GM21528 (cell line): ENCODE data around the gene IMMP2L.
A peak's percentile ranks its signal among the peaks of the same experiment; 100 is the strongest.
"Not testable (repeated sequence)": the region's sequence is repeated elsewhere in the genome, so short reads cannot be mapped to it uniquely, and the experiment has no call there.

ENCODE experiments used
- ATAC-seq: cut with Tn5 transposase; IDR thresholded peaks from one replicate; pipeline ENCODE4 v1.9.1; 2021; ENCODE audit warnings: mild to moderate bottlenecking, moderate library complexity; ENCODE audit not compliant: unreplicated experiment, low FRiP score

Gene IMMP2L

DNA sequence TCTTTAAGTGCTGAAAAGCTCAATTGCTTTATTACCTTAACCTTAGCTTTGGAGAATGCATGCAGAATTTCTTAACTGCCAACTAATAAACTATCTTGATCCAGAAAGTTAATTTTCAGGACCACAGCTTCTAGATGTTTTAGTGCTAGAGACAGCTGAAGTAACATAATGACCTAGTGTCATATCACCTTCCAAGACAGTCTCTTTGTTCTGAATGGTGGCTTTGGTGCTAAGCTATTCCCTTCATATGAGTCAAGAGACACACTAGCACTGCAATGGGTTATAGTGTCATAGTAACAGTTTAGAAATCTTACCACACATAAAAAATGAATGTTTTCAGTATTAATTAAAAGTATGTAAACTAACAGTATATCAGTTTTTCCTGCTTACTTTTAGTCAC, 586.8 kb downstream of the IMMP2L start:
- no peak for ATAC-seq

DNA sequence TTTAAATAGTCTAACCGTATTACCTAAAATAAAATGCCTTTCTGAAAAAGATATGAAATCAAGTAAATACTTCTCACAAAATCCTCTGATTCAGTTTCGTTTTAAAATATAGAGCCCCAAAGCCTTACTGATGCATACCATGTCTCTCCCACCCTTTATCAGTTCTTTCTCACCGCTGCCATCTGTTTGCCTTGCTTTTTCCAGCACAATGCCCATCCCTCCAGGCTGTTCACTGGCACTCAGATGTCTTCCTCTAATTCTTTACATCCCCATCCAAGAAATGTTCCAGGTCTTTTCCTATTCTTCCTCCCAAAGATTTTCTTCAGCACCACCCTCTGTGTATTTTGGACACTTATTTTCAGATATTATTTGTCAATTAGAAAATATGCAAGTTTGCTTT, 587.9 kb downstream of the IMMP2L start:
- no peak for ATAC-seq

DNA sequence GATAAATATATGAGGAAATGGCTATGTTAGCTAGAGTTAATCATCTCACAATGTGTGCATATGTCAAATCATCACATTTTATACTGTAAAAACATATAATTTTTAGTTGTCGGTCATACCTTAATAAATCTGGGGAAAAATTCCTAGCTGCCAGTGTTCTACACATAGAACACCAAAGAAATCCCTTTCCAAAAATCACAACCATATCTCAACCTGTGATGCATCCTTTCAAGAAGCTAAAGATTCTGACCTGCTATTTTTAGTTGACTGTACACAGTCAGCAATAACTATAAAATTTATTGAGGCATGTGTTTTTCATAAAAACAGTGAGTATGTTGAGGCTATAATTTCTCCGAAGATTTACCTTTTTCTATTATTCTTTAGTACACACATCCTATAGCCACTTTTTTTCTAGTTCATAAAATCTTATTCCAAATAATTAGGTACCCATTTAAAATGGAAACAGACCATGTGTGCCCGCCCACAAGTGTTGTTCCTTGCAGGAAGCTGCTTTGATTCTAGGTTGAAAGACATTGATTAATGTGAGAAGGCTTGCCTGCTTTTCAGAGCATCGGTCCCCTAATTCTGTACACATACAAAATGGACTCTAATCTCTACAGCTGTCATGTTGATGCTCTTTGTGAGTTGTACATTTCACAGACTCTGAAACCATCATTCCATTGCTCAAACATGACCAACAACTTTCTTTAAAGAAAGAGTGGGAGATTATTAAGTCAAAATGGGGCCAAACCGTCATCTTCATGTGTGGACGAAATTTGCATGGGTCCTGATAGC, 588.9 kb downstream of the IMMP2L start:
- ATAC-seq, result no peak

DNA sequence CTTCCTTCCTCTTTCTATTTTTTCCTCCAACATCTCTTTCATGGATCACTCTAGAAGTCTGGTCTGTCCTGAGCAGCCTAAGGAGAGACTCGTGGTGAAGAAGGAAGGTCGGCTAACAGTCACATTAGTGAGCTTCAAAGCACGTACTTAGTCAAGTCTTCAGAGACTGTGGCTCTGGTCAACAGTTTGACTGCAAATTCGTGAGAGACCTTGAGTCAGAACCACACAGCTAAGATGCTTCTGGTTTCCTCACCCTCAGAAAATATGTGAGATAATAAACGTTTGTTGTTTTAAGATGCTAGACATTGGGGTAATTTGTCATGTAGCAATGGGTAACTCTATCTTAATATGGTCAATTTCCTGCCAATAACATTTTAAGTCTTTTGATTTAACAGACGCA, 597.5 kb downstream of the IMMP2L start:
- ATAC-seq, result no peak

DNA sequence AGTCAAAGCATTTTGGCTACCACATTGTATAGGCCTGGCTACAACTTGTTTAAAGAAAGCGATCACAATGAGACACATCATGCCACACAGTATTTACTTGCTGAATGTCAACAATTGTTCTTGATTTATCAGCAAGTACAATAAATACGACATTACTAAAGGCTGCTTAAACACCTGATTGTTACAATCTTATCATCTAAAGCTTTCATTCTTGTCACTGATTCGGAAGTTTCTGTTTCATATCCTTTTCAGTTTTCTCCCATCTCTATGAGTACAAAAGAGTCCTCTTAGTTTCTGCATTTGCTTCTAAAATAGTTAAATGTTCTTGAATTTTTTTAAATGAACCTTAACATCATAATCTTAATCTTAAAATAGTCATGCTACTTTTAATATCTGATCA, 599.5 kb downstream of the IMMP2L start:
- no peak for ATAC-seq

DNA sequence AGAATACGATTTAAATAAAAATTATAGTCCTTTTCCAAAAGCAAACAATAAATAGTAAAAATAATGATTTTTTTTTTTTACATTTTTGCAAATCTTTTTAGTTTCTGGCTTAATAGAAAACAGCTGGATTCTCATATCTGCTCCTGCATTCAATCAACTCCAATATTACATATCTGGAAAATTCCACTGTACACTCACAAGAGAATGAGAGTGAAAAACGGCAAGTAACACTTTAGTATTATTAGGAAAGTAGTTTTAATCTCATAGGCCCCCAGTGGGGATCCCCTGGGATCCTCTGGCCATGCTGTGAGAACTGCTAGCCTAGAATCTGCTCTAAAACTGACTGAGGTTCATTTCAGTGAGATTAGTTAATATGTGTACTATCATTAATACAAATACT, 599.9 kb downstream of the IMMP2L start:
- ATAC-seq, result no peak

DNA sequence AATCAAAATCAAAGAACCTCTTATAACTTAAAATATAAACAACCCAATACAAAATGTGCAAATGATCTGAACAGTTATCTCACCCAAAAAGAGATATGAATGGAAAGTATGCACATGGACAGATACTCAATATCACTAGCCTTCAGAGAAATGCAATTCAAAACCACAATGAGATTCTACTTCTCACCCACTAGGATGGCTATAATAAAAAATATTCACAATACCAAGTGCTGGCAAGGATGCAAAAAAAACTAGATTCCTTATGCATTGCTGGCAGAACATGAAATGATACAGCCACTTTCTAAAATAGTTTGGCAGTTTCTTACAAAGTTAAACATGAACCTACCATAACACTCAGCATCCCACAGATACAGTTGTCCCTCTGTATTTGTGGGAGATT, 601.5 kb downstream of the IMMP2L start:
- no peak for ATAC-seq

DNA sequence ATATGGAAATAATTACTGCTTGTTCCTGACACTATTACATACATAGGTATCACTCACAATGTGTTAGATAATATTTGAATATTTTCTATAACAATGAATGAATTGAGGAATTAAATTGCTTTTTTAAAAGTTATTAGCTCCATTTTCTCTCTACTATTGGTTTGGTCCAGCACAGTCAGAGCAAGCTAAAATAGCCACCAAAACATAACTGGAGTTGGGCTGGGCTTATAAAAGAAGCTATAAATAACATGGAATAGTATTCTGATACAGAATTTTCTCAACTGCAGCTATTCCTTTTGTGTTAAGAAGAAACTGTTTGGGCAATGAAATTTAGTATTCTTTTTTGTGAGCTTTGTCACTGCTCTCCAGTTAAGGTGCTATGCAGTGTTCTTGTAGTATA, 614.0 kb downstream of the IMMP2L start:
- no peak for ATAC-seq

DNA sequence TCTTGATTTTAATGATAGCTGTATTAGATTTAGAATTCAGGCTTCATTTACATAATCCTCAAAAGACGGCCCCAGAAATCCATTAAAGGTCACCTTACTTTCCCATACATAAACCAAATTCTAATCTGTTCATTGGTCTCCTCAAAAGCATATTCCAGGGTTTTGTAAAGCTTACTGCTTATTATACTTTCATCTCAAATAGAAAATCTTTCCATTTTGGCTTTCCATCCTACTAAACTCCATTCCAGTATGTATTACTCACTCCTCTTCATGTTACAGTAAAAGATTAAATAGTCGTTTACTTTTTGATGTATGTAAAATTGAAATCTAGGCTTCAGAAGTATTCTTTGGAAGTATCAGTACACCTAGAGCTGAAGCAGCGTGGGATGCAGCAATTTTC, 614.9 kb downstream of the IMMP2L start:
- no peak for ATAC-seq

DNA sequence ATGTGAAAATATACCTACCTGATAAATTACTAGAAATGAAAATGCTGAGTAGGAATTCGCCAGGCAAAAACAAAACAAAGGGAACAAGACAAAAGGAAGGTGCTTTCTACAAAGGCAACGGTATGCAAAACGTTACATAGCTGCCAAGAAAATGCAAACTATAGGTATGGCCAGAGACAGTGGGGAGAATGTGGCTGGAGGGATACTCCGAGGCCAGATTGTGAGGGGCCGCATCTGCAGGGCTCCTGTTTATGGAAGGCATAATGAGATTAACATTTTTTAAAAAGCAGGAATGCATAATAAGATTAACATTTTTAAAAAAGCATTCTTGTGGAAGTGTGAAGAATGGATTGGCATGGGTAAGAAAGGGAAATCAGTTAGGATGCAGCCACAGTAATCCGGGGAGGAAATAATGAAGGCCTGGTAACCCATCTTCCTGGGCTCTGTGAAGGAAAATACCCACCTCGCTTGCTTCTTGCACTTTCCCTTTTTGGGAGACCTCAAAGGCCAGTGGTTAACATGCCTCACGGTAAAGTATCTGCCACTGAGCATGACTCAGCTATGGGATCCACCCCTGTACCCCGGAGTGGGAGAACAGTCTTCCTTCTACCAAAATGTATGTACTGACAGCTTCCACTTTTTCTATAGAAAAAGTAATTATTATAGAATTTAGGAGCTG, 617.2 kb downstream of the IMMP2L start:
- no peak for ATAC-seq

DNA sequence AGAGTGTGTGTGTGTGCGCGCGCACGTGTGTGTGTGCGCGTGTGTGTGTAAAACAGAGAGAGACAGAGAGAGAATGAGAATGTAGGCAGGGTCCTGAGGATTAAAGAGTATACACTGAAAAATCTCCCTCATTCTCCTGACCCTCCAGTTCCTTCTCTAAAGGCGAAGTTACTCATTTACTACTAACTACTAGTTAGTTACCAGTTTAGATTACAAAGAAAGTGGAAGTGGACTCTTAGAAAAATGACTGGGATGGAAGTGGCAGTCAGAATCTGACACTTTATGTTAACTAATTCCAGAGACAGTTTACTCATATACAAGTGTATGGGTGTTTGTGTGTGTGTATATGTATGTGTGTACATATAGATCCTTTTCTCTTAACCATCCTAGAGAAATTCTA, 617.8 kb downstream of the IMMP2L start:
- no peak for ATAC-seq

DNA sequence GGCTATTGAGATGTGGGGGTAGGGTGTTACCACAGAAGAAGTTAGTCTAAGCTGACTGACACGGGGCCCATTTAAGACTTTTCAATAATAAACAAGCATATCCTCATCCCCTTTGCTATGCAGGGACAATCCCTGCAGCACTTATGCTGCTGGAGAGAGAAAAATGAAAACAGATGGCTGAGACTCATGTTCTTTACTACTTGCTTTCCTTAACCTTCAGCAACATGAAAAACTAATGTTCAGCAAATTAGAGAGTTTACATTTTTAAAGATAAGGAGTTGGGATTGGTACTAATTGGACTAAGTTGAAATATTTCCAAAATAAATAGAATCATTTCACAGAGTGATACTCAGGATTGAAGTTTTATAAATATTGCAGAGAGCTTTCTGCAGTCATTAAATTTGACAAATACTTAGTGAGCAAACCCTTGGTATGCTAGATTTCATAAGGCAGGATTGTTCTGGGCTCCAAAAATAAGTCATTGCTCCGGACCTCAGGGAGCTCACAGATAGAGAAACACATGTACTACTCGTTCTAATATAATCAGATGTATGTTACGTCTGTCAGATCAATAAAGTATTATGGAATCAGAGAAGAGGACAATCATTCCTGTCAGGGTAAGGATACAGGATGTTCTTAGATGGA, 618.5 kb downstream of the IMMP2L start:
- ATAC-seq, result no peak

DNA sequence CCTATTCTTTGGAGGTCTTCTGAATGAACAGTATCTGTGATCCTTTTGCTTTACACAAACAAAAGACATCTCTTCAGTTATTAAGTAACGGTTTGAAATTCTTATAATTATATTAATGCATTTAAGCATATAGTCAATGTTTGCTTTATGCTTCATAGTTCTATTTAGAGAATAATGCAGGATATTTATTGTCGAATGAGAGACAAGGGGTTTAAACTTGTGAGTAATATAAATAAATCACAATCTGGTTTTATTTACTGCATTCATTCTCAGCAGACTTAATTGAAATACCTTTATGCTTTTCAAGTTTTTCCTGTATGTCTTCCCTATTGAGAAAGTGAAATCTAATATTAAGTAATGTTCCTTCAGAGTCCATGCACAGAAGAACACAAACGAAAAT, 620.9 kb downstream of the IMMP2L start:
- no peak for ATAC-seq

DNA sequence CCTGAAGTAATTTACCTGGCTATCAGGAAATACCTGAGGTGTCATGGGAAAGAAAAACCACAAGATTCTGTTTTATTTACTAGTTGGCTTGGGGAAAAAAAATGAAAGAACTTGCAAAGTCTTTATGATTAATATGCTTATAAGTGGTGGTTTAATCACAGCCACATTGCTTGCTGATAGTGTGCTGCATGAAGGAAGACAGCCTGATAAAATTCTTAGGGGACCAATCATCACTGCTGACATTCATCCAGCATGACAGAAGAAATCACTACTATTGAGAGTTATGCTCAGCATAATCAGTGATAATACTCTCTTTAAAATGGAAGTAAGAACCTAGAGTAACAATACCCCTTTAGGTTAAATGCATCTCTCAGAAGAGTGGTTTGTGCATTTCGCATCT, 621.5 kb downstream of the IMMP2L start:
- no peak for ATAC-seq

DNA sequence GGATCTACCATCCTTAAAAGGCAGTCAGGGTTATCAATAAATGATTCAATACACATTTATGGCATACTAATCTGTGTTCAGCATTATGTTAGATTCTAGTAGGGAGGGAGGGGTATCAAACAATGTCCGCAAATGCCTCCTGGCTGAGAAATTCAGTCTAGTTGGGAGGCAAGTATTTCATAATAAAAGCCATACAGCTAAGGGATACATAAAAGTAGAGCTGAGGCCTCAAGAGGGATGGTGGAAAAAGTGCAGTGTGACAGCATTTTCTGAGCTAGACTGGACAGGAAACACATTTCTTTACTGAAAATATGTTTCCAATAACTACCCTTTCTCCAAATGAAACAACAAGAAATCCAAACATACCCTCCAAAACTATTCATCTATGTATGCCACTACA, 624.1 kb downstream of the IMMP2L start:
- ATAC-seq, result no peak

DNA sequence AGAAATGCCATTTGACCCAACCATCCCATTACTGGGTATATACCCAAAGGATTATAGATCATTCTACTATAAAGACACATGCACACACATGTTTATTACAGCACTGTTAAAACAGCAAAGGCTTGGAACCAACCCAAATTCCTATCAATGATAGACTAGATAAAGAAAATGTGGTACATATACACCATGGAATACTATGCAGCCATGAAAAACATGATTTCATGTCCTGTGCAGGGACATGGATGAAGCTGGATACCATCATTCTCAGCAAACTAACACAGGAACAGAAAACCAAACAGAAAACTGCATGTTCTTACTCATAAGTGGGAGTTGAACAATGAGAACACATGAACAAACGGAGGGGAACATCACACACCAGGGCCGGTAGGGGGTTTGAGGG, 625.6 kb downstream of the IMMP2L start:
- not testable (repeated sequence) for ATAC-seq

DNA sequence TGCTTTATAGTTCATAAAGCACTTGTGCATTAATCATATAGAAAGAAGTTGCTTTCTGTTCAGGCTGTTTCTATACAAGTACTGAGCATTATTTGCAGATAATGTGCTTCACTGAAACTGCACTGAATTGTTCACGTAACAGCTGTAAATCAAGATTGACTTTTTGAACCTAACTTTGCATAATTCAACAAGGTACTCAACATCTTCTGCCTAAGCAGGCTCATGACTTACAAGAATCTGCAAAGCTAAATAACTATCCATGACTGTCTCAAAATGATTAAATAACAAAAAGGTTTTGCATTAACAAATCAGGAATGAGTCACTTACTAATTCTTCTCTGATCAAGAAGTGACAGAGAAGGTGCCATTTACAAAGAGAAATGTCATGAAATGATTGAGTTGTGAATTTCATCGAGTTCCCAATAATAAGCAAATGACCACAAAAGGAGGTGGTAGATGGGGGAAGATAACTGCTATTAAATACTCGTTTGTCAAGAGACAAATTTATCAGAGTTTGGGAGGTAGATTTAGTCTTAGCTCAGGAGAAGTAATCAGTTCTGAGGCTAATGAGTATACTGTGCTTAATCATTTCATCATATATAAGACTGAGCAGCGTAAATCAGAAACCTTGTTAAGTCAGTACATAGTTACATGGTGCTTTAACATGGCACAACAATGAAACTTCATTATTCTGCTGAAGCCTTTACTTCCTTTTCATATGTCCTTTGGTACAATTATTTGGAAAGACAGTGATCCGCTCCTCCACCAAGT, 632.6 kb downstream of the IMMP2L start:
- ATAC-seq, result no peak

DNA sequence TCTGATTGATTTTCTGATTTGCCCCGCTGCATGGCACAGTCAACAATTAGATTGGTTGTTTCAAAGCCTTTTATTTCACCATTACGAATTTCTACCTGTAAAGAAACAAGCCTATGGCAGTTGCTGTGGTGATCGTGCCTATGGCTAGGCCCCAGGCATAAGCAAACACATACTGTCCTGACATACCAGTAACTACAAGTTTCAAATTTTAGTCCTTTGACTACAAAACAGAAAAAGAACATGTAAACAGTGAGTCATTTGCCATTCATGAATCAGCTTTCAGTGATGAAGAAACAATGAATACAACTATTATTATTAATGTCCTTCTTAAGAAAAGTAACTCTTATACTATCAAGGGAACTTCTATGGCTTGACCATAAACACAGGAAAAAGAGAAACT, 639.4 kb downstream of the IMMP2L start:
- no peak for ATAC-seq

DNA sequence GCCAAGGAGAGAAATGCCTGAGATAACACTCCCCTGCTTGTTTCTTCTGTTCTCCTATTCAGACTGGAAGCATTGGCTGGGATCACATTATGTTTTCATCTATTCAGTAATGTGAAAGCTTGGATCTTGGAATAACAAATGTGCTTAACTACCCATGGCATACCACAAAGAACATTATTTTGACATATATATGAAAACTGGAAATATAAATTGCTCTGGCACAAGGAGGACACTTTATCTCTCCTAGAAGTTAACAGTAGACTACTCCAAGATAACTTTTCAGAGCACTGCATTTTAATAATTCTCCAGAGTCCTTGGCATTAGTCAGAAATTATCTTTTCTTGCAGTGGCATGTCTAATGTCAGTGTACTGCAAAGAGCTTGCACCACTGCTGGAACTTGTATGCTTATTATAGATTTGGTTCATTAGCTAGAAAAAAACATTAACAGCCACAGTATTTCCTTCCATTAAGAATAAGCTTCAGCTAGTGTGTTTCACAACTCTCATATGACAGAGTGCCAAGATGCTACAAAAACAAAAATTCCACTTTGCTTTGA, 640.6 kb downstream of the IMMP2L start:
- ATAC-seq, result no peak

DNA sequence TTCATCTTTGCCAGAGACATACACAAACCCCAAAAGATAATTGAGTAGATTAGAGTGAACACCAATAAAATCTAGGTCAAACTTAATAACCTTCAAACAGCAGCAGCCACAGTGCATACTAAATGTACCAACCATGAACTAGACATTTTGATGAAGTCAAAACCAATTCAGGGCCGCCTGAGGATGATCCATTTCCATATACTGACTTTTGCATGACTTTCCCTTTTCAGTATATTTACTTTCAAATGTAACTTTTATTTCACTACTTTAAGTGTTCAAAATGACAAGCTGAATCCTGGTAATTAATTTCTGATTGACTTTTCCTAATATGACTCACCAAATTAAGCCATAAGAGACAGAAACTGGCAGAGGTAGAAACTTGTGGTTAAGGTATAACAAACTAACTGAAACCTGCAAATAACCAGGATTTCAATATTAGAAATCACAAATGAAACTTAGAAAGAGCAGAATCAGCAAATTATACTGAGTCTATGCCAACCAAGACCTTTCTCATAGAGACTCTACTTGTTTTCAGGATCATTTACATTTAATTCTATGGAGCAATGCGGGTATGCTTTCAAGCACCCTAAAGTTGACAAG, 643.2 kb downstream of the IMMP2L start:
- peak; percentile 80 for ATAC-seq
